Uterus (tissue), 2 donors: Measurements from ENCODE around the gene DMKN.

ENCODE experiments used
- CTCF ChIP-seq, 4 experiments: fragments of 200-600 bp in 2 of 4; fragments of 450-650 bp in 2 of 4; sonication (generic) in 2 of 4; IDR thresholded peaks; one replicate each; pipeline ENCODE4 v1.5.1; 2016 to 2019; ENCODE audit warnings: antibody characterized with exemption in 4 of 4, mild to moderate bottlenecking in 2 of 4, moderate library complexity in 1 of 4
- POLR2A ChIP-seq, 2 donors: fragments of 450-650 bp; IDR thresholded peaks; one replicate each; pipeline ENCODE4 v1.6.1; 2016; ENCODE audit warnings: antibody characterized with exemption in 2 of 2, mild to moderate bottlenecking in 1 of 2, moderate library complexity in 1 of 2

GRCh38 chr19:35539314-35539713, 25.9 kb upstream of the DMKN start:
- no peak for TF ChIP-seq POLR2A (IDR thresholded peaks at IDR 0.05)
- no peak for TF ChIP-seq CTCF (IDR thresholded peaks at IDR 0.05)
